Occipital lobe (tissue), 2 donors: Measurements from ENCODE around the gene MAS1L. TPM values are rescaled to one million over a fixed set of nuclear protein-coding genes. Genes with fewer than 3 reads are reported as not detected.
"Not testable (repeated sequence)": the region's sequence is repeated elsewhere in the genome, so short reads cannot be mapped to it uniquely, and the experiment has no call there.

ENCODE experiments used
- DNase-seq: peaks from one replicate; lab custom pipeline; 2025; lab: John Stamatoyannopoulos, UW
- total RNA-seq: library from RNA; depleted of rRNA; stranded (reverse); fragments of >200 nt; gene quantifications from one replicate; pipeline ENCODE4 v1.2.3, GENCODE V29; 2014

Gene MAS1L
- total RNA-seq, 1 donor from 2014 or later = not detected

GRCh38 chr6:29483735-29484134, 4.0 kb downstream of the MAS1L start:
- DNase-seq = no peak

- no peak for DNase-seq
Observed at GRCh38 chr6:29483186-29483585, 4.6 kb downstream of the MAS1L start.

- DNase-seq = no peak
Observed at GRCh38 chr6:29479560-29479959, 8.2 kb downstream of the MAS1L start.

DNA sequence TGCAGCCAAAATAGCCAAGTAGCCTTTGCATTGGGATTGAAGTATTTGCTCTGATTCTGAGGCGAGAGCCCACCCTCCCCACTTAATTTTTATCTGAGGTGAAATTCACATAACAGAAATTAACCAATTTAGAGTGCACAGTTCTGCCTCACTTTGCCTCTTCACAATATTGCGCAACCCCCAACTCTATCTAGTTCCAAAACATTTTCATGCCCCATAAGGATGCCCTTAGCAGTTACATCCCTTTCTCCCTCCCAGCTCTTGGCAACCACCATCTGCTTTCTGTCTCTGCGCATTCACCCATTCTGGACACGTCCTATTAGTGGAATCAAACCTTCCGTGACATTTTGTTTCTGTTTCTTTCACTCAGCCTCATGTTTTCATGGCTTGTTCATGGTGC, 9.0 kb downstream of the MAS1L start:
- DNase-seq = no peak

GRCh38 chr6:29477923-29478450, 9.8 kb downstream of the MAS1L start:
- DNase-seq = no peak

- no peak for DNase-seq
Observed at GRCh38 chr6:29474996-29475395, 12.8 kb downstream of the MAS1L start.

DNA sequence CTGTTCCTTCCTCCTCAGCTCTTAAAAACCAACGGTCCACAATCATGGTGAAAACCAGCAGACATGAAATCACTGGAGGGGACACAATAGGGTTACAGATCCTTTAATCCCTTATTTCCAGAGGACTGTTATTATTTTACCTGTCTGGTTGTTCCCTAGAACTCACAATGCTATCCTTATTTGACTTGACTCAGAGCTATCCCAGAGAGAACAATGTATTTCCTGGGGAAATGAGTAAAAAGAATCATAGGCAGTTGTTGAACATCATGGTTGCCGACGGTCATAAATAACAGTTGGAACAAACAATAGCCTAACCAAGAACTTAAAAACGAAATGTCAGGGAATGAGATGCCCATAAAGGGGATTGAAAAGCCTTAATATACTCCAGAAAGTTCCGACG, 21.5 kb downstream of the MAS1L start:
- no peak for DNase-seq

GRCh38 chr6:29465801-29466200, 22.0 kb downstream of the MAS1L start:
- no peak for DNase-seq

GRCh38 chr6:29465279-29465678, 22.5 kb downstream of the MAS1L start:
- no peak for DNase-seq

- DNase-seq = no peak
Observed at GRCh38 chr6:29462022-29462421, 25.7 kb downstream of the MAS1L start.

- no peak for DNase-seq
Observed at GRCh38 chr6:29461021-29461814, 26.5 kb downstream of the MAS1L start.

- DNase-seq = no peak
Observed at GRCh38 chr6:29456971-29457370, 30.8 kb downstream of the MAS1L start, which contains the start of the genes OR11A1 and OR2H1. OR11A1 (minus strand) TSS chr6:29457071; CDS start chr6:29427641, 29,430 bp downstream. OR2H1 (plus strand) TSS chr6:29457155; CDS start chr6:29461770, 4,615 bp downstream.

- no peak for DNase-seq
Observed at GRCh38 chr6:29451471-29452193, 36.1 kb downstream of the MAS1L start.

DNA sequence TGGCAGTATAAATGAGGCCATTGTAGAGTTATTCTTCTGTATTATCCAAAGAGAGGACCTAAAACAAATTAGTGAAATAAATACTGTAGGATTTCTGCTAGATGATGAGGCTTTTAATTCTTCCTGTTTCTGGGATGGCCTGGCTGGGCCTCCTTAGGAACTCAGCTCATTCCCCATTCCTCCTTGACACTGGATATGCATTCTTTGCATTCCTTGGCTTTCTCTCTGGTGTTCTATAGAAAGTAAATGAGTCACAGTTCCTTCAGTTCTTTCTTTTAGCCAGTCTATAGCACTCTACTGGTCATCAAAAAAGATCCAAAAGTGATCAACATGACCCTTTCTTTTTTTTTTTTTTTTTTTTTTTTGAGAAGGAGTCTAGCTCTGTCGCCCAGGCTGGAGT, 40.1 kb downstream of the MAS1L start:
- DNase-seq = no peak

- DNase-seq = not testable (repeated sequence)
Observed at GRCh38 chr6:29444031-29444430, 43.7 kb downstream of the MAS1L start.

- DNase-seq = no peak
Observed at GRCh38 chr6:29442719-29443118, 45.0 kb downstream of the MAS1L start.

GRCh38 chr6:29439006-29439405, 48.8 kb downstream of the MAS1L start, which contains the start of gene OR10C1:
OR10C1 (plus strand) TSS chr6:29439306; CDS start chr6:29440016, 710 bp downstream.
- DNase-seq = no peak

DNA sequence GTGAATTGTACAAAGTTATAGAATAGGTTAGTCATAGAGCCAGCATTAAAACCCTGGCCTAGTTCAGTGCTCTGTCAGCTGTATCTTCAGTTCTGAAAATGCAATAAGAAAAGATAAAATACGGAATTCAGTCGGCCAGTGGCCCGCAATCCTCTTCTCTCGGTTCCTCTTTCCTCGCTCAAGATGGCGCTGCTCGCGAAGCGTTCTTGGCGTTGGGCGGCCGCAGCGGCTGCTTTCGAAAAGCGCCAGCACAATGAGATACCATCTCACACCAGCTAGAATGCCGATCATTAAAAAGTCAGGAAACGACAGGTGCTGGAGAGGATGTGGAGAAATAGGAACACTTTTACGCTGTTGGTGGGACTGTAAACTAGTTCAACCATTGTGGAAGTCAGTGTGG, 51.0 kb downstream of the MAS1L start:
- not testable (repeated sequence) for DNase-seq
